Panc1 (cell line): ENCODE data around the gene UBQLN4. TPM values are rescaled to one million over a fixed set of nuclear protein-coding genes. Genes with fewer than 3 reads are reported as not detected.

Source experiments
- ATAC-seq: fragments of 200-7000 bp; cut with Tn5 transposase; 2 replicates; pipeline ENCODE4 v1.9.1; 2020; ENCODE audit warnings: mild to moderate bottlenecking, moderate library complexity
- BruUV-seq: library from RNA; stranded (reverse); fragments of 400-500 nt; replicated peaks from 2 replicates; lab custom pipeline; 2021; lab: Mats Ljungman, UMichigan
- CTCF ChIA-PET: fragments of 300-600 bp; sonication (Branson Sonifier 250); formaldehyde crosslinking; loops from one replicate; lab custom pipeline; 2022; ENCODE audit warnings: antibody characterized with exemption; lab: Charles Lee
- POLR2A ChIA-PET: fragments of 300-600 bp; sonication (Branson Sonifier 250); formaldehyde crosslinking; loops from one replicate; lab custom pipeline; 2022; ENCODE audit warnings: antibody characterized with exemption; lab: Charles Lee
- DNase-seq: peaks from one replicate; pipeline ENCODE4 v3.0.0-alpha.2; 2010; ENCODE audit warnings: low read depth, low spot score
- H3K27ac ChIP-seq: 2 replicates; pipeline ENCODE4 v1.5.1; 2011; ENCODE audit warnings: mild to moderate bottlenecking, low read length, inconsistent platforms
- H3K27me3 ChIP-seq: fragments of 200-500 bp; sonication (Bioruptor generic); 2 replicates; pipeline ENCODE4 v1.6.0; 2014; ENCODE audit warnings: low read length, inconsistent platforms; ENCODE audit not compliant: control insufficient read depth, insufficient read depth
- H3K36me3 ChIP-seq: fragments of 200-500 bp; sonication (Bioruptor generic); 2 replicates; pipeline ENCODE4 v1.5.1; 2014; ENCODE audit warnings: inconsistent platforms, mild to moderate bottlenecking, low read length, moderate library complexity; ENCODE audit not compliant: control insufficient read depth, insufficient read depth
- H3K4me1 ChIP-seq: 2 replicates; pipeline ENCODE4 v1.5.1; 2011; ENCODE audit warnings: inconsistent platforms, mild to moderate bottlenecking, low read length, moderate library complexity; ENCODE audit not compliant: control insufficient read depth, insufficient read depth
- H3K4me3 ChIP-seq, 2 experiments: 2 replicates each; pipeline ENCODE4 v1.5.1; 2011 to 2012; ENCODE audit warnings: low read depth in 2 of 2, low read length in 2 of 2, mild to moderate bottlenecking in 2 of 2, inconsistent platforms in 1 of 2, moderate library complexity in 1 of 2
- H3K9me3 ChIP-seq: fragments of 200-500 bp; sonication (Bioruptor generic); 2 replicates; pipeline ENCODE4 v1.5.1; 2014; ENCODE audit warnings: low read depth, mild to moderate bottlenecking, inconsistent platforms, low read length, moderate library complexity; ENCODE audit not compliant: control insufficient read depth, insufficient read depth
- POLR2AphosphoS5 ChIP-seq: IDR thresholded peaks from 2 replicates; pipeline ENCODE4 v1.6.1; 2012; ENCODE audit warnings: mild to moderate bottlenecking, low read depth, low read length, moderate library complexity
- SIN3A ChIP-seq: IDR thresholded peaks from 2 replicates; pipeline ENCODE4 v1.6.1; 2012; ENCODE audit warnings: low read depth, mild to moderate bottlenecking, low read length, moderate library complexity, borderline replicate concordance; ENCODE audit not compliant: insufficient read depth
- TCF7L2 ChIP-seq: IDR thresholded peaks from 2 replicates; pipeline ENCODE4 v1.6.1; 2011; ENCODE audit warnings: mild to moderate bottlenecking, low read depth, low read length, inconsistent platforms
- in situ Hi-C: cut with HindIII; loops from 2 replicates; pipeline ENCODE4 v1.10.0; 2016; ENCODE audit warnings: low sequenced_read_pairs, low pct_unique_long_range_greater_than_20kb
- intact Hi-C: fragments of 100-400 bp; cut with micrococcal nuclease; formaldehyde crosslinking; loops from one replicate; pipeline ENCODE4 v1.10.0; 2022; ENCODE audit not compliant: unreplicated experiment
- total RNA-seq: library from RNA; stranded (reverse); gene quantifications from one replicate; pipeline ENCODE4 v1.2.1, GENCODE V29; 2021; ENCODE audit not compliant: unreplicated experiment
- TF ChIP-seq, protein P1 (sequence below), 2 experiments: IDR thresholded peaks; 2 replicates each; pipeline ENCODE4 v1.6.1; 2011 to 2012; ENCODE audit warnings: low read depth in 2 of 2, control low read depth in 1 of 2, low read length in 1 of 2, mild to moderate bottlenecking in 1 of 2, moderate library complexity in 1 of 2; ENCODE audit not compliant: insufficient read depth in 1 of 2
- TF ChIP-seq, protein P2 (sequence below): fragments of 450-650 bp; IDR thresholded peaks from 2 replicates; pipeline ENCODE4 v1.5.1; 2017; ENCODE audit warnings: mild to moderate bottlenecking

The UBQLN4 gene
- total RNA-seq, 1 experiment from 2014 or later = 60.0 TPM

DNA sequence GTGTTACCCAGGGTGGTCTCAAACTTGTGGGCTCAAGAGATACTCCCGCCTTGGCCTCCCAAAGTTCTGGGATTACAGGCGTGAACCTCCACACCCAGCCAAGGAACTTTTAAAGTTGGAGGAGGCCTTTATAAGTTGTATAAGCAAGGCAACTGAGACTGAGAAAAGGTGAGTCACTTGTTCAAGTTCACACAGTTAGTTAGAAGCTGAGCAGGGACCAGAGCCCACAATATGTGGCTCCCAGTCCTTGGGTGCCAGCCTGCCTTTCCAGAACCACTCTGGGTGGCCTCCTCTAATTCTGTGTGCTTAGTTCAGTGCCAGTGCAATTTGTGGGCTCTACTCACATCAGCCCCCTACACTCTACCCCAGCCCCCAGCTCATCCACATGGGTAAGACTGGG is 11.0 kb upstream of the UBQLN4 start:
- in situ Hi-C loops = no loop called here
- intact Hi-C loops = no loop called here
- no TSS peak for BruUV-seq
- Histone ChIP-seq H3K27ac (no peak overlapping the region), H3K27me3 (no peaks in the 10 kb centered on the region), H3K4me1 (no peaks in the 10 kb centered on the region), H3K4me3 (no peak overlapping the region), H3K9me3 (no peaks in the 10 kb centered on the region), H3K36me3 (peaks cover 2% of the 10 kb centered on the region; the same call in 1 of the 2 replicates)
- TF ChIP-seq POLR2AphosphoS5 (no peak), SIN3A (no peak), TCF7L2 (no peak)
- TF ChIP-seq, protein P1, sequence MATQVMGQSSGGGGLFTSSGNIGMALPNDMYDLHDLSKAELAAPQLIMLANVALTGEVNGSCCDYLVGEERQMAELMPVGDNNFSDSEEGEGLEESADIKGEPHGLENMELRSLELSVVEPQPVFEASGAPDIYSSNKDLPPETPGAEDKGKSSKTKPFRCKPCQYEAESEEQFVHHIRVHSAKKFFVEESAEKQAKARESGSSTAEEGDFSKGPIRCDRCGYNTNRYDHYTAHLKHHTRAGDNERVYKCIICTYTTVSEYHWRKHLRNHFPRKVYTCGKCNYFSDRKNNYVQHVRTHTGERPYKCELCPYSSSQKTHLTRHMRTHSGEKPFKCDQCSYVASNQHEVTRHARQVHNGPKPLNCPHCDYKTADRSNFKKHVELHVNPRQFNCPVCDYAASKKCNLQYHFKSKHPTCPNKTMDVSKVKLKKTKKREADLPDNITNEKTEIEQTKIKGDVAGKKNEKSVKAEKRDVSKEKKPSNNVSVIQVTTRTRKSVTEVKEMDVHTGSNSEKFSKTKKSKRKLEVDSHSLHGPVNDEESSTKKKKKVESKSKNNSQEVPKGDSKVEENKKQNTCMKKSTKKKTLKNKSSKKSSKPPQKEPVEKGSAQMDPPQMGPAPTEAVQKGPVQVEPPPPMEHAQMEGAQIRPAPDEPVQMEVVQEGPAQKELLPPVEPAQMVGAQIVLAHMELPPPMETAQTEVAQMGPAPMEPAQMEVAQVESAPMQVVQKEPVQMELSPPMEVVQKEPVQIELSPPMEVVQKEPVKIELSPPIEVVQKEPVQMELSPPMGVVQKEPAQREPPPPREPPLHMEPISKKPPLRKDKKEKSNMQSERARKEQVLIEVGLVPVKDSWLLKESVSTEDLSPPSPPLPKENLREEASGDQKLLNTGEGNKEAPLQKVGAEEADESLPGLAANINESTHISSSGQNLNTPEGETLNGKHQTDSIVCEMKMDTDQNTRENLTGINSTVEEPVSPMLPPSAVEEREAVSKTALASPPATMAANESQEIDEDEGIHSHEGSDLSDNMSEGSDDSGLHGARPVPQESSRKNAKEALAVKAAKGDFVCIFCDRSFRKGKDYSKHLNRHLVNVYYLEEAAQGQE (IDR thresholded peaks at IDR 0.05; ENCODE audit: insufficient read depth in 1 of 2, low read depth in 2 of 2, low read length in 1 of 2) = no peak
- TF ChIP-seq, protein P2, sequence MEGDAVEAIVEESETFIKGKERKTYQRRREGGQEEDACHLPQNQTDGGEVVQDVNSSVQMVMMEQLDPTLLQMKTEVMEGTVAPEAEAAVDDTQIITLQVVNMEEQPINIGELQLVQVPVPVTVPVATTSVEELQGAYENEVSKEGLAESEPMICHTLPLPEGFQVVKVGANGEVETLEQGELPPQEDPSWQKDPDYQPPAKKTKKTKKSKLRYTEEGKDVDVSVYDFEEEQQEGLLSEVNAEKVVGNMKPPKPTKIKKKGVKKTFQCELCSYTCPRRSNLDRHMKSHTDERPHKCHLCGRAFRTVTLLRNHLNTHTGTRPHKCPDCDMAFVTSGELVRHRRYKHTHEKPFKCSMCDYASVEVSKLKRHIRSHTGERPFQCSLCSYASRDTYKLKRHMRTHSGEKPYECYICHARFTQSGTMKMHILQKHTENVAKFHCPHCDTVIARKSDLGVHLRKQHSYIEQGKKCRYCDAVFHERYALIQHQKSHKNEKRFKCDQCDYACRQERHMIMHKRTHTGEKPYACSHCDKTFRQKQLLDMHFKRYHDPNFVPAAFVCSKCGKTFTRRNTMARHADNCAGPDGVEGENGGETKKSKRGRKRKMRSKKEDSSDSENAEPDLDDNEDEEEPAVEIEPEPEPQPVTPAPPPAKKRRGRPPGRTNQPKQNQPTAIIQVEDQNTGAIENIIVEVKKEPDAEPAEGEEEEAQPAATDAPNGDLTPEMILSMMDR = no peak
- CTCF ChIA-PET = no interaction called here
- POLR2A ChIA-PET = no interaction called here
- no peak for DNase-seq
- ATAC-seq = no peak

DNA sequence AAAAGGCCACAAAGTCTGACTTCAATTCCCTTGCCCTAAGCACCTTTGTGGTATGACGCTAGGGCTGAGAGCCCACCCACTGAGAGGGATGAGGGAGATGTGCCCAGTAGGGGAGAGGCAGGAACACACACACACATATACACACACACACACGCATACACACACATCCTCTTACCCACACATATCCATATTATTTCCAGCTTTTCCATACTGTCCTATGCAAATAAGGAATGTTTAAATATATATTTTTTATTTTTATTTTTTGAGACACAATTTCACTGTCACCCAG is 10.3 kb upstream of the UBQLN4 start:
- Histone ChIP-seq H3K4me3 (no peak overlapping the region), H3K27me3 (no peaks in the 10 kb centered on the region), H3K9me3 (no peaks in the 10 kb centered on the region), H3K4me1 (no peaks in the 10 kb centered on the region), H3K36me3 (peaks cover 2% of the 10 kb centered on the region; the same call in 1 of the 2 replicates), H3K27ac (no peak overlapping the region)
- in situ Hi-C loops (no loop called here), intact Hi-C loops (no loop called here)
- ATAC-seq (no peak), DNase-seq (no peak)
- ChIA-PET CTCF (interaction anchor here (0.6 kb wide), 1 partner anchor 98 kb away, joined by 3 read pairs; no protein-coding TSS in a partner anchor), POLR2A (interaction anchor here (1.2 kb wide), 1 partner anchor 9 kb away, joined by 3 read pairs; no protein-coding TSS in a partner anchor)
- no peak for TF ChIP-seq POLR2AphosphoS5
- TF ChIP-seq, protein P2 = no peak
- TF ChIP-seq, protein P1 (IDR thresholded peaks at IDR 0.05; ENCODE audit: insufficient read depth in 1 of 2, low read depth in 2 of 2, low read length in 1 of 2) = no peak
- no peak for TF ChIP-seq SIN3A
- TF ChIP-seq TCF7L2 = no peak
- BruUV-seq = no TSS peak
